ENCODE measurements around the gene CELSR3.

CELSR3 gene, protein sequence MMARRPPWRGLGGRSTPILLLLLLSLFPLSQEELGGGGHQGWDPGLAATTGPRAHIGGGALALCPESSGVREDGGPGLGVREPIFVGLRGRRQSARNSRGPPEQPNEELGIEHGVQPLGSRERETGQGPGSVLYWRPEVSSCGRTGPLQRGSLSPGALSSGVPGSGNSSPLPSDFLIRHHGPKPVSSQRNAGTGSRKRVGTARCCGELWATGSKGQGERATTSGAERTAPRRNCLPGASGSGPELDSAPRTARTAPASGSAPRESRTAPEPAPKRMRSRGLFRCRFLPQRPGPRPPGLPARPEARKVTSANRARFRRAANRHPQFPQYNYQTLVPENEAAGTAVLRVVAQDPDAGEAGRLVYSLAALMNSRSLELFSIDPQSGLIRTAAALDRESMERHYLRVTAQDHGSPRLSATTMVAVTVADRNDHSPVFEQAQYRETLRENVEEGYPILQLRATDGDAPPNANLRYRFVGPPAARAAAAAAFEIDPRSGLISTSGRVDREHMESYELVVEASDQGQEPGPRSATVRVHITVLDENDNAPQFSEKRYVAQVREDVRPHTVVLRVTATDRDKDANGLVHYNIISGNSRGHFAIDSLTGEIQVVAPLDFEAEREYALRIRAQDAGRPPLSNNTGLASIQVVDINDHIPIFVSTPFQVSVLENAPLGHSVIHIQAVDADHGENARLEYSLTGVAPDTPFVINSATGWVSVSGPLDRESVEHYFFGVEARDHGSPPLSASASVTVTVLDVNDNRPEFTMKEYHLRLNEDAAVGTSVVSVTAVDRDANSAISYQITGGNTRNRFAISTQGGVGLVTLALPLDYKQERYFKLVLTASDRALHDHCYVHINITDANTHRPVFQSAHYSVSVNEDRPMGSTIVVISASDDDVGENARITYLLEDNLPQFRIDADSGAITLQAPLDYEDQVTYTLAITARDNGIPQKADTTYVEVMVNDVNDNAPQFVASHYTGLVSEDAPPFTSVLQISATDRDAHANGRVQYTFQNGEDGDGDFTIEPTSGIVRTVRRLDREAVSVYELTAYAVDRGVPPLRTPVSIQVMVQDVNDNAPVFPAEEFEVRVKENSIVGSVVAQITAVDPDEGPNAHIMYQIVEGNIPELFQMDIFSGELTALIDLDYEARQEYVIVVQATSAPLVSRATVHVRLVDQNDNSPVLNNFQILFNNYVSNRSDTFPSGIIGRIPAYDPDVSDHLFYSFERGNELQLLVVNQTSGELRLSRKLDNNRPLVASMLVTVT (N-terminal part only)

DNA sequence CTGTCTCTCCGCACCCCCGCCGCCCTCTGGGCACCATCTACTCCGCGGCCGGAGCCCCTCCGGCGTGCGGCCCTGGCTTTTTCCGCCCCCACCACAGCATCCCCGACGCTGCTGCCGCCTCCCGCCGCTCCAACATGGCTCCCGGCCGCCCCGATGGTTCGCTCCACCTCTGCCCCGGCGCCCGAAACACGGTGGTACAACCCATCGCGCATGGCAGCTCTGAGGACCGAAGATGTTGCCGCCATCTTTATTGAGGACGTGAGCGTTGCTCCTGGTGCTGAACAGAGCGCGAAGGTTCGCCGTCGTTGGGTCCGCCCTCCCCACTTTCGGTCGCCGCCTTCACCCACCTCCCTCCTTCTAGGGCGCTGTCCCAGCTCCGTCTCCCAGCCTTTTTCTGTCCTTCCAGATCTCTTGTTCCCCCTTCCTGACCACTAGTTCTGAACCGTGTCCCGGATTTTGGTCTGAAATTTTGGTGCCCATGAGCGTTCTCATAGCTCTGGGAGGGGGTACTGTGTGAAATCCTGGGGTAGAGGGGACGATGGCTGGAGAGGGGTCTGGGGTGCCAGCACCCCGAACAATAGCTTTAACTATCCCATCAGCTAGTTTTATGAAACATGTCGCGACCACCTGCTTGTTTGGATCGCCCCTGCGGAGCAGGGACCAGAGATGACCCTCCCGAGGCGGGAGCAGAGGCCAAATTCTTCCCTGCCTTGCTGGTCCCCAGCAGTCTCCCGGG lies at the start of gene CELSR3:
CELSR3 (minus strand) TSS at position 134 of the 736 bp plus-strand sequence. CDS start 252 bp downstream, outside the sequence.
- peak; percentile 45 for DNase-seq

GRCh38 chr3:48711727-48712126 lies 49.0 kb upstream of the CELSR3 start:
- no peak for DNase-seq

DNA sequence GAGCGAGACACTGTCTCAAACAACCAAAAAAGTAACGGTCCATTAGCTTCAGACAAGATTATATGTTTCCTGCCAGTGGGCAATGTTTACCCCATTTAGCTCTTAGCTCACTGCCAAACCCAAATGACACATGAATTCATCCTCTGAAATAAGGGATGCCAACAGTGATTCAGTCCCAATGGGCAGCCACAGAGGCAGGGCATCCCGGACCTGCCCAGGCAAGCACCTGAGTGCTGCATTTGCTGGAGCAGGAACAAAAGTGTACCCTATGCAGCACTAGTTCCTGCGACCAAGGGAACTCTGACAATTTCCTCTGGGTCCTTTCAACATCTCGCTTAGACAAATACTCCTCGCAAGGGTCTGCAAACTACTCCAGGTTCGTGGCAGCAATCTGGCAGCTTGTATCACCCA lies 46.4 kb upstream of the CELSR3 start:
- DNase-seq, result no peak

GRCh38 chr3:48708481-48708889 lies 45.8 kb upstream of the CELSR3 start:
- no peak for DNase-seq

DNA sequence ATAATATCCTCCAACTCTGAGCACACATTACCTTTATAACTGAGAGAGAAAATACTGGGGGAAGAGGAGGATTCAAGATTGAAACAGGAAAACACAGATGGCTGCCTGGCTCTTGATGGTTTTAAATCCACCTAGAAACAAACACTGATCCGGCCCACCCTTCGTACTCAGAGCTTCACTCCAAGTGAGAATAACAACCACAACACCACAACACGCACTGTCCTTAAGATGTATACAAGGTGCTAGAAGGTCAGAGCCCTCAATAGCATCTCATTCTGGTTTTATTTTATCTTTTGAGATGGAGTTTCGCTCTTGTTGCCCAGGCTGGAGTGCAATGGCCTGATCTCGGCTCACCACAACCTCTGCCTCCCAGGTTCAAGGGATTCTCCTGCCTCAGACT lies 44.5 kb upstream of the CELSR3 start:
- DNase-seq, result no peak

- no peak for DNase-seq
Measured at GRCh38 chr3:48702320-48702920, 39.7 kb upstream of the CELSR3 start.

DNA sequence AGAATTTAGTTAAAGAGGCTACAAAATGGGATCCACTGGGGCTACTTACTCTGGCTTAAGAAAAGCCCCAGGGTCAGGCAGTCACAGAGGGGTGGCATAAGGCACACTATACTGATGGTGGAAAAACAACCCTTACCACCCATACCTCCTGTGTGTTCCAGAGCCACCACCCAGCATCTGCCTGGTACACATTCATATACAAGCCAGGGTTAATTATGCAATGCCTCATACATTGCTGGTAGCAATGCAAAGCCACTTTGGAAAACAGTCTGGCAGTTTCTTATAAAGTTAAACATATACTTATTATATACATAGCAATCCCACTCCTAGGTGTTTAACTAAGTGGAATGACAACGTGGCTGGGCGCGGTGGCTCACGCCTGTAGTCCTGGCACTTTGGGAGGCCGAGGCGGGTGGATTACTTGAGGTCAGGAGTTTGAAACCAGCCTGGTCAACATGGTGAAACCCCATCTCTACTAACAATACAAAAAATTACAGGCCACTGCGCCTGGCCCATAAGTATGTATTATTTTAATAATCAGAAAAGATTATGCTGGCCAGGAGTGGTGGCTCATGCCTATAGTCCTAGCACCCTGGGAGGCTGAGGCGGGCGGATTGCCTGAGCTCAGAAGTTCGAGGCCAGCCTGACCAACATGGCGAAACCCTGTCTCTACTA lies 38.2 kb upstream of the CELSR3 start:
- no peak for DNase-seq

- DNase-seq, result no peak
Measured at GRCh38 chr3:48698891-48699290, 36.2 kb upstream of the CELSR3 start.

- DNase-seq, result no peak
Measured at GRCh38 chr3:48697952-48698351, 35.3 kb upstream of the CELSR3 start.

DNA sequence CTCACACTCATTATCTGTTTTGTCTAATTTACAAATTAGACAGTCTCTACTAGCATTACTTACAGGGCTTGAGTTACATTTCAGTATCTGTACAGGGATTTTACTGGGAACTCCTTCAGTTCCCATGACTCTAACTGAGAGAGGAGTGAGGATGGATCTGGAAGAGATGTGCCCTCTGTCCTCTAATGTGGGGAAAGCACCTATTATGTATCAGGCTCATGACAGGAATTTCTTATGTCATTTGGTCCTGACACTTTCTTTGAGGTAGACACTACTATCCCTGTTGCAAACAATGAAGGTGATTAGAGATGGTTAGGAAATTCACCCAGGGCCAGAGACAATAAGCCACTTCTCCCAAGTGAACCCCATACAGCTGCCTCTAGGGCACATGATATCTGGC lies 33.9 kb upstream of the CELSR3 start:
- no peak for DNase-seq

DNA sequence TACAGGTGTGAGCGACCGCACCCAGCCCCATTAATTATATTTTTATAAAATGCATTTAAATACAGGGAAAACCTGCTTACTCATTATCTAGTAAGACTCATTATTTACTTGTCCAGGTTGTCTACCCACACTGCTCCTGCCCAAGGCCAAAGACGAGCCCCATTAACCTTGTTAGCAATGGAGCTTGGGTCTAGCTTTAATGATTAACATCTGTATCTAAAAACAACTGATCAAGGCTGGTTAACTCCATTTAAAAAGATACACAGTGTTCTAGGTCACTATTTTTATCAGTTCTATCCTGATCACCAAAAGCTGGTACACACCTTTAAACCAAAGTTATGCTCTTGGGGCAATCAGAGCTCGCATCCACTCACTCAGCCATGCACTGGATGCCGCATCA lies 33.5 kb upstream of the CELSR3 start:
- DNase-seq, result no peak

DNA sequence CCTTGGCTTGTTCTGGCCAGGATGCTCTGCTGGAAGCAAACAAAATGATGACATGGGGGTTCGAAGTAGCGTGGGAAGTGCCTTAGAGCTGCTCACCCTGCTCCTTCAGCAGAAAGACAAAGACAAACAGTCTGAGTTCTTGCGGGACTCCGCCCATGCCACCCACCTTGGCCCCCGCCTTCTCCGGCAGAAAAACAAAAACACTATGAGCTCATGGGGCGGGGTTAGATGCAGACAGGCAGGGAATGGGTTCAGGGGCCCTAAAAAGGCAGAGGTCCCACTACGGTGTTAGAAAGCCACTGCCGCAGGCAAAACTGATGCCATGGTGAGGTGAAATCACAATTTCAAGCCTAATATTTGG lies 32.7 kb upstream of the CELSR3 start:
- no peak for DNase-seq

GRCh38 chr3:48694610-48695392 lies 32.1 kb upstream of the CELSR3 start:
- DNase-seq, result no peak

DNA sequence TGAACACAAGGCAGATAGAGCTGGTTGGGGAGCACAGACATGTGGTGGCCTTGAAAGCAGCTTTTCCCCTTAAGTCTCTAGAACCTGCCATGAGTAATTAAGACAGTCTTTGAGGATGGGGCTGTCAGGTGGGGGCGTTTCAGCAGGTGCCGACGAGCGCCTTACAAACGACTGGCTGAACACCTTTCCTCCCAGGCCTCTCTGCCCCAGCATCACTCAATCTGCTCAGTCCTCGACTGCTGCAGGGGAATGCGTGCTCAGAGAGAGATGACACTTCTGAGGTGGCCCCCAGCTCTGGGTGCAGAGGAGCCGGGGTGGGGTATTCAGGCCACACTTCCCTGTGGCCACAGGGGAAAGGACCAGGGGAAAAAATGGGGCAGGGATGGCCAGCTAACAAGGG lies 31.1 kb upstream of the CELSR3 start:
- DNase-seq, result no peak

DNA sequence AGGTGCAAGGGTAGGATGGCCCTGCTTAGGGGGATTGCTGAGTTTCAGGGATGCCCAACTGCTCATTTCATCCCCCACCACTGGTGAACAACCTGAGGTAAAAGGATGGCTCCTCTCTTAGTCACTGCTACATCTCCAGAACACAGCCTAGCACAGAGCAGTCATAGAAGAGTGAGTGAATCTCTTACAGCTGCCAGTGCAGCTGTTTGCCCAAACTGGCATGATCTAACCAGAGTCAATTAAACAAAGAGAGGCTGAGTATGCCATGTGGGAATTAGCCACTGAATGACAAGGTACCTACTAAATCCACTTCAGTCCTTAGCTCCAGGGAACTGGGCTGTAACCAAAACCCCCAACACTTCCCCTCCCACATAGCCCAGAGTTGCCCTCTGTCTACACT lies 29.9 kb upstream of the CELSR3 start:
- no peak for DNase-seq

GRCh38 chr3:48690846-48691458 lies 28.3 kb upstream of the CELSR3 start:
- DNase-seq, result no peak

- DNase-seq, result no peak
Measured at GRCh38 chr3:48689384-48689783, 26.7 kb upstream of the CELSR3 start.

GRCh38 chr3:48688737-48689075 lies 26.0 kb upstream of the CELSR3 start:
- no peak for DNase-seq

DNA sequence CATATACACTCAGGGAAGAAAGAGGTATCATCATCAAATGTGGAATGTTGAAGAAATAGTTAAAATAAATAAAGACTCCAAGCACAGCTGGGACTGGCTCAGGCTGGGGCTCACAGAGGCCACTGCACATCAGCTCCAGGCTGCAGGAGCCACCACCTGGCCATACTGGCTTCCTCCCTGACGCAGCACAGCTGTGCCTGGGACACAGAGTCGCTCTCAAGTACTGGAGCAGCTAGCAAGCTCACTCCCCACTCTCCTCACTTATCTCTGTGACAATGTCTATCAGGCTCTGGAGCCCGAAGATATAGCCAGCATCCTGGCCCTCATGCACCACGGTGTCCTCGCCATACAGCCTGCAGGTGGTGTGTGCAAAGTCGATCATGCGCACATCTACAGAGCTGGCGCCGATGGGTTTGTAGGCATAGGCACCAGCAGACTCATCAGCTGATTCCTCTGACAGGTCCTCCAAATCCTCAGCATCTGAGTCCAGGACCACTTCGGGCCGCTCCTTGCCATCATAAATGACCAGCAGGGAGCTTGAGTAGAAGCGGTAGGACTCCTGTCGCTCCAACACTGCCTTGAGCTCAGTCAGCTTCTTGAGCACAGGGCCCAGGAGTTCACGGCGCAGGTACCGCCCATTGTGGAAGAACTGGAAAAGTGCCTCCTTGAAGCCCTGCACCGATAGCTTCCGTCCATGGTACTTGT lies 25.5 kb upstream of the CELSR3 start:
- no peak for DNase-seq

DNA sequence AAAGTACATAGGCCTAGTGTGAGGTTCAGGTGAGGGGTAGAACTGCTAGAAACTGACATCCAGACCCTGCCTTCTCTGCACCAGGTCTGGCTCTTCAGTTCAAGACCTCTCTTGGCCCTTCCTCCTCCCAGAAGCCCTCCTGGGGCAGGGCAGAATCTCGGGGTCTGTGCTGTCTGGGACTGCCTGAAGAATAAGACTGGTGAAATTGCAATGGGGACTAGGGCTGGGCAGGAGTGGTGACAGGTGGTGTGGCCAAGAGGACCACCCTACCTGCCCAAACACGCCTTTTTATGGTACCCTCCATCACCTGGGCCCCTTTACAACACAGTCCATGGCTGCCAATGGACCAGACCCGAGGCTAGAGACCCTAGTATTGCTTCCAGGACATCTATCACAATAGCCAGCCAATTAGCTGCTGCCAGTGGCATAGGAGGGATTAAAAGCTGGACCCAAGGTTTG lies 24.6 kb upstream of the CELSR3 start:
- no peak for DNase-seq

Data from activated naive CD4-positive, alpha-beta T cell treated with anti-CD3 and anti-CD28 coated beads, Interleukin-2, amount 50 U/mL, for 16 hours (primary cell).